ENCODE measurements around the gene AHNAK. TPM values are rescaled to one million over a fixed set of nuclear protein-coding genes. Genes with fewer than 3 reads are reported as not detected.
A peak's percentile ranks its signal among the peaks of the same experiment; 100 is the strongest.

Gene AHNAK
- total RNA-seq, 2 experiments from 2014 or later = 0.21 to 0.28 TPM

DNA sequence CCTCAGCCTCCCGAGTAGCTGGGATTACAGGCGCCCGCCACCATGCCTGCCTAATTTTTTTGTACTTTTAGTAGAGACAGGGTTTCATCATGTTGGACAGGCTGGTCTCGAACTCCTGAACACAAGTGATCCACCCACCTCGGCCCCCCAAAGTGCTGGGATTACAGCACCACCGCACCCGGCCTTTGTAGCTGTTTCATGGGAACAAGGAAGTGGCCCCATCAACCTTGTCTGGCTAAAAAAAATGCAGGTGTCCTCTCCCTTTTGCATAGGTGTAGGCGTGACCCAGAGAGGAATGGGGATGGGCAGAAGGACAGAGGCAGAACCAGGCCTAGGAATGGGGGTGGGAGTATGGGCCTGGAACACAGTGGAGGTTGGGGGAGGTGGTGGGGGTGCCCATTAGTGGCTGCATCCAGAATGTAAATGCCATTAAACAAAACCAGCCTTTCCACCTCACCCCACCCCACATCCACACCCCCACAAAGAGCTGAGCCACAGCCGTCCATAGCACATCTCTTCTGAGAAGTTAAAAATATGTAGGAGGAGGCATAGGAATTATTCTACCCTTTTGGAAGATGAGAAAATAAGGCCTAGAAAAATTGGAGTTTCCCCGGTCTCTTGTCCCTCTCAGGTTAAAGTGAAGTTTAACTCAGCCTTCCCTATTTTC, 150.6 kb downstream of the AHNAK start:
- Histone ChIP-seq H3K9me2 (ENCODE audit: insufficient read depth, low read length) (no peaks in the 10 kb centered on the region), H3K9me3 (ENCODE audit: low read length) (no peaks in the 10 kb centered on the region), H2AFZ (ENCODE audit: low read length) (no peak overlapping the region), H3K36me3 (ENCODE audit: insufficient read depth, low read length) (no peaks in the 10 kb centered on the region), H4K20me1 (ENCODE audit: insufficient read depth, low read length) (no peaks in the 10 kb centered on the region), H3K4me3 (ENCODE audit: low read depth, low read length, poor library complexity, severe bottlenecking) (no peak overlapping the region), H3K4me2 (ENCODE audit: low read length) (no peak overlapping the region), H3K27ac (ENCODE audit: low read depth, low read length, poor library complexity, severe bottlenecking) (no peak overlapping the region), H3K4me1 (ENCODE audit: insufficient read depth, low read length, poor library complexity, severe bottlenecking) (no peaks in the 10 kb centered on the region), H3K79me2 (ENCODE audit: insufficient read depth, low read depth, low read length) (no peaks in the 10 kb centered on the region)
- POLR2A ChIA-PET = no interaction called here
- intact Hi-C loops (cut with micrococcal nuclease; ENCODE audit: unreplicated experiment) = loop anchor here (1.0 kb wide), 1 partner anchor 146 kb away; no protein-coding TSS in a partner anchor
- CTCF ChIA-PET (ENCODE audit: unreplicated experiment) = interaction anchor here (0.6 to 1.1 kb wide), 2 partner anchors 147 kb away, joined by 4 read pairs; no protein-coding TSS in a partner anchor
- TF ChIP-seq, protein P1, sequence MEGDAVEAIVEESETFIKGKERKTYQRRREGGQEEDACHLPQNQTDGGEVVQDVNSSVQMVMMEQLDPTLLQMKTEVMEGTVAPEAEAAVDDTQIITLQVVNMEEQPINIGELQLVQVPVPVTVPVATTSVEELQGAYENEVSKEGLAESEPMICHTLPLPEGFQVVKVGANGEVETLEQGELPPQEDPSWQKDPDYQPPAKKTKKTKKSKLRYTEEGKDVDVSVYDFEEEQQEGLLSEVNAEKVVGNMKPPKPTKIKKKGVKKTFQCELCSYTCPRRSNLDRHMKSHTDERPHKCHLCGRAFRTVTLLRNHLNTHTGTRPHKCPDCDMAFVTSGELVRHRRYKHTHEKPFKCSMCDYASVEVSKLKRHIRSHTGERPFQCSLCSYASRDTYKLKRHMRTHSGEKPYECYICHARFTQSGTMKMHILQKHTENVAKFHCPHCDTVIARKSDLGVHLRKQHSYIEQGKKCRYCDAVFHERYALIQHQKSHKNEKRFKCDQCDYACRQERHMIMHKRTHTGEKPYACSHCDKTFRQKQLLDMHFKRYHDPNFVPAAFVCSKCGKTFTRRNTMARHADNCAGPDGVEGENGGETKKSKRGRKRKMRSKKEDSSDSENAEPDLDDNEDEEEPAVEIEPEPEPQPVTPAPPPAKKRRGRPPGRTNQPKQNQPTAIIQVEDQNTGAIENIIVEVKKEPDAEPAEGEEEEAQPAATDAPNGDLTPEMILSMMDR (conservative IDR thresholded peaks at IDR 0.05; ENCODE audit: low read length) = no peak
- TF ChIP-seq EZH2phosphoT487 (IDR thresholded peaks at IDR 0.05; ENCODE audit: borderline replicate concordance, low read depth, low read length) = no peak
- no TSS peak for BruUV-seq (replicated peaks)
- no peak for DNase-seq (ENCODE audit: low spot score)

DNA sequence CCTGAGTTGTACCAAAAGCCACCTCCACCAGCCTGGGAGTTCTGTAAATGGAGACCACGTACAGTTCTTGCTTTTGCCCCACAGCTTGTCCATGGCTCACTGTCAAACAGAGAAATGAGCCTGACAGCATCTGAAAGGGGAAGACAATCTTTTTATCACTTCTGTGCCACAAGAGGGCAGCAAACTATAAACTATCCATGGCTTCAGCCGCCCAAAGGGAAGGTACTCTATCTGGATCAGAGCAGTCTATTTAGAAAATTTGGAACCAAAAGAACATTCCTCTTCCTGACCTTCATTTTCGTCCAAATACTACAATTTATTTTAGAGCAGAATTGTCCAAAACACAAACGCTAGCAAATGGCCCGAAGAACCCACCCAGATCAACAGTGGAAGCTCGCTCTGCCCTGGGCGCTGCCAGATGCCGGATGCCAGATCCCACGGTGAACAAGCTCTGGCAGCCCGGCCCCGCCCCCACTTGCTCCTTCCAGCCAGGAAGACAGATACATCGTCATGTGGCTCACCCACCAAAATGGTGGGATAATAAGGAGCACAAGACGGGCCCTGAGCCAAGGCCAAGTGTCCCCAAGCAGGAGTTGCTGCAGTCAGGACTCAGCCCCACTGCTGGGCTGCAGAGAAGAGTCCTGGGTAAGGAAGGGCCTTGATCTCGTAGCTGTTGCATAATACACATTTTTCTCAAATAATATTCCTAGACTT, 151.6 kb downstream of the AHNAK start:
- DNase-seq (ENCODE audit: low spot score) = peak; percentile 69
- no peak overlapping the region for H2AFZ ChIP-seq (ENCODE audit: low read length)
- H3K79me2 ChIP-seq (ENCODE audit: insufficient read depth, low read depth, low read length) = no peaks in the 10 kb centered on the region
- BruUV-seq (replicated peaks) = no TSS peak
- H3K4me3 ChIP-seq (ENCODE audit: low read depth, low read length, poor library complexity, severe bottlenecking) = no peak overlapping the region
- no peaks in the 10 kb centered on the region for H3K9me2 ChIP-seq (ENCODE audit: insufficient read depth, low read length)
- POLR2A ChIA-PET = interaction anchor here (0.6 to 1.0 kb wide), 2 partner anchors 9 to 246 kb away, joined by 5 to 6 read pairs; no protein-coding TSS in a partner anchor
- no peaks in the 10 kb centered on the region for H3K9me3 ChIP-seq (ENCODE audit: low read length)
- CTCF ChIA-PET (ENCODE audit: unreplicated experiment) = interaction anchor here (0.5 to 1.1 kb wide), 2 partner anchors 30 to 148 kb away, joined by 3 to 4 read pairs; no protein-coding TSS in a partner anchor
- no peaks in the 10 kb centered on the region for H4K20me1 ChIP-seq (ENCODE audit: insufficient read depth, low read length)
- no peak overlapping the region for H3K4me2 ChIP-seq (ENCODE audit: low read length)
- no peaks in the 10 kb centered on the region for H3K36me3 ChIP-seq (ENCODE audit: insufficient read depth, low read length)
- intact Hi-C loops (cut with micrococcal nuclease; ENCODE audit: unreplicated experiment) = loop anchor here (1.0 kb wide), 1 partner anchor 147 kb away; no protein-coding TSS in a partner anchor
- H3K4me1 ChIP-seq (ENCODE audit: insufficient read depth, low read length, poor library complexity, severe bottlenecking) = no peaks in the 10 kb centered on the region
- no peak overlapping the region for H3K27ac ChIP-seq (ENCODE audit: low read depth, low read length, poor library complexity, severe bottlenecking)
- no peak for TF ChIP-seq EZH2phosphoT487 (IDR thresholded peaks at IDR 0.05; ENCODE audit: borderline replicate concordance, low read depth, low read length)
- TF ChIP-seq, protein P1 (conservative IDR thresholded peaks at IDR 0.05; ENCODE audit: low read length) = peak; percentile 90

Measured in OCI-LY7 (cell line).